CD4-positive, alpha-beta T cell treated with Interleukin-15 for 1 hour (primary cell): ENCODE data around the gene FAM210B.
"Not testable (repeated sequence)": the region's sequence is repeated elsewhere in the genome, so short reads cannot be mapped to it uniquely, and the experiment has no call there.

ENCODE experiments used
- DNase-seq: peaks from one replicate; pipeline ENCODE4 v3.0.0-alpha.2; 2020

FAM210B gene

GRCh38 chr20:56358600-56359211 lies at the start of gene FAM210B:
Gene FAM210B (plus strand): TSS chr20:56358974. CDS start chr20:56359006, 32 bp downstream.
- peak; percentile 90 for DNase-seq

- no peak for DNase-seq
Observed at GRCh38 chr20:56316051-56316450, 42.7 kb upstream of the FAM210B start.

- no peak for DNase-seq
Observed at GRCh38 chr20:56316483-56316882, 42.3 kb upstream of the FAM210B start.

- DNase-seq: no peak
Observed at GRCh38 chr20:56322681-56323080, 36.1 kb upstream of the FAM210B start.

GRCh38 chr20:56323206-56323605 lies 35.6 kb upstream of the FAM210B start:
- DNase-seq: no peak

- no peak for DNase-seq
Observed at GRCh38 chr20:56323656-56324055, 35.1 kb upstream of the FAM210B start.

GRCh38 chr20:56324806-56325205 lies 34.0 kb upstream of the FAM210B start:
- DNase-seq: no peak

- no peak for DNase-seq
Observed at GRCh38 chr20:56328861-56329260, 29.9 kb upstream of the FAM210B start.

- DNase-seq: not testable (repeated sequence)
Observed at GRCh38 chr20:56336709-56337108, 22.1 kb upstream of the FAM210B start.

- DNase-seq: no peak
Observed at GRCh38 chr20:56342783-56343182, 16.0 kb upstream of the FAM210B start.

GRCh38 chr20:56343861-56344381 lies 14.9 kb upstream of the FAM210B start:
- DNase-seq: peak; percentile 21

GRCh38 chr20:56345911-56346310 lies 12.9 kb upstream of the FAM210B start:
- no peak for DNase-seq

GRCh38 chr20:56347628-56348304 lies 11.0 kb upstream of the FAM210B start:
- no peak for DNase-seq

- no peak for DNase-seq
Observed at GRCh38 chr20:56348305-56348693, 10.5 kb upstream of the FAM210B start.

- no peak for DNase-seq
Observed at GRCh38 chr20:56348746-56349145, 10.0 kb upstream of the FAM210B start.

GRCh38 chr20:56350842-56351241 lies 7.9 kb upstream of the FAM210B start:
- DNase-seq: no peak

GRCh38 chr20:56352345-56353055 lies 6.3 kb upstream of the FAM210B start:
- DNase-seq: no peak

GRCh38 chr20:56353356-56353755 lies 5.4 kb upstream of the FAM210B start:
- no peak for DNase-seq

GRCh38 chr20:56358070-56358469 lies 704 bp upstream of the FAM210B start:
- DNase-seq: no peak

GRCh38 chr20:56359212-56360132 lies 698 bp downstream of the FAM210B start:
- no peak for DNase-seq

- no peak for DNase-seq
Observed at GRCh38 chr20:56360133-56360907, 1.5 kb downstream of the FAM210B start.

- no peak for DNase-seq
Observed at GRCh38 chr20:56360908-56361205, 2.1 kb downstream of the FAM210B start.
